ENCODE data around the gene GPR35. TPM values are rescaled to one million over a fixed set of nuclear protein-coding genes. Genes with fewer than 3 reads are reported as not detected.

GPR35 gene
- total and polyA plus RNA-seq, 2 of the 13 experiments (the other 11 are each of a cell fraction or from before 2014, with no cell fraction given), result 27.1 to 44.2 TPM

DNA sequence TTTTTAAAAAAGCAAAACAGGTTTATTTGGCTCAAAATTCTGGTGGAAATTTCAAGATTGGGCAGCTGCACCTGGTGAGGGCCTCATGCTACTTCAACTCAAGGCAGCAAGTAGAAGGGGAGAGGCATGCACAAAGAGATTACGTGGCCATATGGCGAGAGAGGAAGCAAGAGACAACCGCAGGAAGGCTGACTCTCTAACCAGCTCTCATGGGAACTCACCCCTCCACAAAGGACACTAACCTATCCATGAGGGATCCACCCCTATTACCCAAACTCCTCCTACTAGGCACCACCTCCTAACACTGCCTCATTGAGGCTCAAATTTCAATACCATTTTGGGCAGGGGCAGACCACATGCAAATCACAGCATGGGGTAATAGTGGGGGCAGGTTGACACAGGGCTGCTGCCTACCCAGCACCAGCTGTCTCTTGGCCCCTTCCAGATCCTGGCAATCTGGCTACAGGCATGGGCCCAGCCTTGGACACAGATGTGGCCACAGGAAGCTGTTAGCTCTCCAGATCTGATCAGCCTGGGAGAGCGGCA lies 40.7 kb upstream of the GPR35 start (continued):
- TF ChIP-seq, protein P1, sequence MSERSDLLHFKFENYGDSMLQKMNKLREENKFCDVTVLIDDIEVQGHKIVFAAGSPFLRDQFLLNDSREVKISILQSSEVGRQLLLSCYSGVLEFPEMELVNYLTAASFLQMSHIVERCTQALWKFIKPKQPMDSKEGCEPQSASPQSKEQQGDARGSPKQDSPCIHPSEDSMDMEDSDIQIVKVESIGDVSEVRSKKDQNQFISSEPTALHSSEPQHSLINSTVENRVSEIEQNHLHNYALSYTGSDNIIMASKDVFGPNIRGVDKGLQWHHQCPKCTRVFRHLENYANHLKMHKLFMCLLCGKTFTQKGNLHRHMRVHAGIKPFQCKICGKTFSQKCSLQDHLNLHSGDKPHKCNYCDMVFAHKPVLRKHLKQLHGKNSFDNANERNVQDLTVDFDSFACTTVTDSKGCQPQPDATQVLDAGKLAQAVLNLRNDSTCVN (CRISPR knock-in tag; IDR thresholded peaks at IDR 0.05; ENCODE audit: borderline replicate concordance), result no peak
- TF ChIP-seq, protein P2, sequence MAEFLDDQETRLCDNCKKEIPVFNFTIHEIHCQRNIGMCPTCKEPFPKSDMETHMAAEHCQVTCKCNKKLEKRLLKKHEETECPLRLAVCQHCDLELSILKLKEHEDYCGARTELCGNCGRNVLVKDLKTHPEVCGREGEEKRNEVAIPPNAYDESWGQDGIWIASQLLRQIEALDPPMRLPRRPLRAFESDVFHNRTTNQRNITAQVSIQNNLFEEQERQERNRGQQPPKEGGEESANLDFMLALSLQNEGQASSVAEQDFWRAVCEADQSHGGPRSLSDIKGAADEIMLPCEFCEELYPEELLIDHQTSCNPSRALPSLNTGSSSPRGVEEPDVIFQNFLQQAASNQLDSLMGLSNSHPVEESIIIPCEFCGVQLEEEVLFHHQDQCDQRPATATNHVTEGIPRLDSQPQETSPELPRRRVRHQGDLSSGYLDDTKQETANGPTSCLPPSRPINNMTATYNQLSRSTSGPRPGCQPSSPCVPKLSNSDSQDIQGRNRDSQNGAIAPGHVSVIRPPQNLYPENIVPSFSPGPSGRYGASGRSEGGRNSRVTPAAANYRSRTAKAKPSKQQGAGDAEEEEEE (CRISPR knock-in tag; IDR thresholded peaks at IDR 0.05; ENCODE audit: borderline replicate concordance), result no peak

DNA sequence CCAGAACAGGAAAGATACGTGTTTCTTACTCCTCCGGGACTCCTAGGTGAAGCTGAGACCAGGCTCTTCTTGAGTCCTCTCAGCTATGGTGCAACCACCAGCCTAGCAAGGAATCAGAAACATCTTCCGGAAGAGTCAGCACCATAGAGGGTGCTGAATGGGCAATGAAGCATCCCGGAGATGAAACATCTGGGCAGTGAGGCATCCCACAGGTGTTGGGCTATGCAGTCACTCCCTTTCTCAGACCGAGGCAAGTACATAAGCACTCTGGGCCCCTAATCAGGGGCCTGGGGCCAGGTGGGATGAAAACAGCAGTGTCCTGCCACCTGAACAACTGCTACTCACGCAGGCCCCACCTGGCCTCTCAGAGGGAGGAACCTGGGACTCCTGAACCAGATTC lies 40.2 kb upstream of the GPR35 start:
- Histone ChIP-seq H2AFZ (ENCODE audit: low read length) (no peak overlapping the region), H3K4me1 (ENCODE audit: insufficient read depth, low read length) (peaks cover 72% of the 10 kb centered on the region), H3K36me3 (replicated peaks in 1 of 2; ENCODE audit: control insufficient read depth in 1 of 2, insufficient read depth in 2 of 2, low read length in 2 of 2) (peaks cover 7 to 15% of the 10 kb centered on the region in 2 experiments; a peak in 4 of 5 replicates), H3K79me2 (ENCODE audit: insufficient read depth, low read length) (peaks cover 75% of the 10 kb centered on the region), H3K27me3 (ENCODE audit: control insufficient read depth in 1 of 2, insufficient read depth in 2 of 2, low read length in 2 of 2) (peaks cover 0 to 4% of the 10 kb centered on the region in 2 experiments; a peak in 1 of 5 replicates), H3K9ac (ENCODE audit: insufficient read depth, low read depth, low read length) (peak overlapping the region; percentile 98), H3K27ac (ENCODE audit: extremely low read length, insufficient read depth, low read length) (peak overlapping the region; percentile 89), H3K4me2 (ENCODE audit: low read depth, low read length) (peak overlapping the region; percentile 98), H4K20me1 (ENCODE audit: insufficient read depth, low read length) (peaks cover 17% of the 10 kb centered on the region; the same call in 1 of the 2 replicates), H3K4me3 (replicated peaks in 1 of 3; ENCODE audit: insufficient read depth in 1 of 3, low read depth in 2 of 3, low read length in 3 of 3) (peak overlapping the region; percentile 83 to 90 (median 88)), H3K9me3 (ENCODE audit: low read length) (no peaks in the 10 kb centered on the region)
- TF ChIP-seq ZSCAN21 (CRISPR knock-in tag; IDR thresholded peaks at IDR 0.05; ENCODE audit: borderline replicate concordance) (0 out of 2 replicates have a peak, but pooled peaks have one; percentile 44), ZFP36L1 (CRISPR knock-in tag; IDR thresholded peaks at IDR 0.05) (0 out of 2 replicates have a peak, but pooled peaks have one; percentile 31), ISX (CRISPR knock-in tag; conservative IDR thresholded peaks at IDR 0.05) (no peak)
- TF ChIP-seq, protein P3, sequence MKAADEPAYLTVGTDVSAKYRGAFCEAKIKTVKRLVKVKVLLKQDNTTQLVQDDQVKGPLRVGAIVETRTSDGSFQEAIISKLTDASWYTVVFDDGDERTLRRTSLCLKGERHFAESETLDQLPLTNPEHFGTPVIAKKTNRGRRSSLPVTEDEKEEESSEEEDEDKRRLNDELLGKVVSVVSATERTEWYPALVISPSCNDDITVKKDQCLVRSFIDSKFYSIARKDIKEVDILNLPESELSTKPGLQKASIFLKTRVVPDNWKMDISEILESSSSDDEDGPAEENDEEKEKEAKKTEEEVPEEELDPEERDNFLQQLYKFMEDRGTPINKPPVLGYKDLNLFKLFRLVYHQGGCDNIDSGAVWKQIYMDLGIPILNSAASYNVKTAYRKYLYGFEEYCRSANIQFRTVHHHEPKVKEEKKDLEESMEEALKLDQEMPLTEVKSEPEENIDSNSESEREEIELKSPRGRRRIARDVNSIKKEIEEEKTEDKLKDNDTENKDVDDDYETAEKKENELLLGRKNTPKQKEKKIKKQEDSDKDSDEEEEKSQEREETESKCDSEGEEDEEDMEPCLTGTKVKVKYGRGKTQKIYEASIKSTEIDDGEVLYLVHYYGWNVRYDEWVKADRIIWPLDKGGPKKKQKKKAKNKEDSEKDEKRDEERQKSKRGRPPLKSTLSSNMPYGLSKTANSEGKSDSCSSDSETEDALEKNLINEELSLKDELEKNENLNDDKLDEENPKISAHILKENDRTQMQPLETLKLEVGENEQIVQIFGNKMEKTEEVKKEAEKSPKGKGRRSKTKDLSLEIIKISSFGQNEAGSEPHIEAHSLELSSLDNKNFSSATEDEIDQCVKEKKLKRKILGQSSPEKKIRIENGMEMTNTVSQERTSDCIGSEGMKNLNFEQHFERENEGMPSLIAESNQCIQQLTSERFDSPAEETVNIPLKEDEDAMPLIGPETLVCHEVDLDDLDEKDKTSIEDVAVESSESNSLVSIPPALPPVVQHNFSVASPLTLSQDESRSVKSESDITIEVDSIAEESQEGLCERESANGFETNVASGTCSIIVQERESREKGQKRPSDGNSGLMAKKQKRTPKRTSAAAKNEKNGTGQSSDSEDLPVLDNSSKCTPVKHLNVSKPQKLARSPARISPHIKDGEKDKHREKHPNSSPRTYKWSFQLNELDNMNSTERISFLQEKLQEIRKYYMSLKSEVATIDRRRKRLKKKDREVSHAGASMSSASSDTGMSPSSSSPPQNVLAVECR (CRISPR knock-in tag; IDR thresholded peaks at IDR 0.05; ENCODE audit: borderline replicate concordance), result no peak
- 83% methylated on average over 6 of the region's 6 CpGs for WGBS (ENCODE audit: low lambda C conversion rate)
- DNase-seq (ENCODE audit: low spot score), result no peak
- BruUV-seq (replicated peaks), result no TSS peak
- intact Hi-C loops (cut with micrococcal nuclease; ENCODE audit: unreplicated experiment) (no loop called here), in situ Hi-C loops (cut with HindIII; ENCODE audit: extremely low pct_ligation_motif_present, low pct_unique_long_range_greater_than_20kb) (no loop called here)
- POLR2A ChIA-PET, result interaction anchor here (5.6 to 6.0 kb wide), 3 partner anchors 19 to 25 kb away, joined by 86 to 149 read pairs (median 147); partner anchors contain the start of genes ANKMY1, DUSP28 and RNPEPL1
- FAIRE-seq, result no peak
- no peak for ATAC-seq
- CTCF ChIA-PET (ENCODE audit: low intra/inter-chr PET ratio, low total read pairs), result no interaction called here
